KMS-11 (cell line): Measurements from ENCODE around the gene RXRA.

ENCODE experiments used
- H2AFZ ChIP-seq: fragments of 200-600 bp; sonication (generic); 2 replicates; pipeline ENCODE4 v1.6.1; 2016; ENCODE audit warnings: antibody characterized with exemption, mixed run types, low read depth
- H3K27ac ChIP-seq: fragments of 200-600 bp; sonication (generic); 2 replicates; pipeline ENCODE4 v1.6.1; 2016; ENCODE audit warnings: mild to moderate bottlenecking, mixed run types
- H3K27me3 ChIP-seq: fragments of 200-600 bp; sonication (generic); 2 replicates; pipeline ENCODE4 v1.6.1; 2017; ENCODE audit warnings: mild to moderate bottlenecking, low read depth, mixed run types, moderate library complexity; ENCODE audit not compliant: insufficient read depth
- H3K36me3 ChIP-seq: fragments of 200-600 bp; sonication (generic); 2 replicates; pipeline ENCODE4 v1.6.1; 2017; ENCODE audit warnings: mild to moderate bottlenecking, mixed run types; ENCODE audit not compliant: insufficient read depth
- H3K4me1 ChIP-seq: fragments of 200-600 bp; sonication (generic); 2 replicates; pipeline ENCODE4 v1.6.1; 2016; ENCODE audit warnings: mild to moderate bottlenecking, low read depth, mixed run types; ENCODE audit not compliant: poor library complexity, severe bottlenecking
- H3K4me2 ChIP-seq: fragments of 200-600 bp; sonication (generic); 2 replicates; pipeline ENCODE4 v1.7.0; 2016; ENCODE audit warnings: mild to moderate bottlenecking, mixed run types
- H3K4me3 ChIP-seq: fragments of 200-600 bp; sonication (generic); IDR thresholded peaks from 2 replicates; pipeline ENCODE4 v1.6.1; 2017; ENCODE audit warnings: low read depth, low read length, mixed read lengths; ENCODE audit not compliant: insufficient read depth
- H3K79me2 ChIP-seq: fragments of 200-600 bp; sonication (generic); 2 replicates; pipeline ENCODE4 v1.6.1; 2016; ENCODE audit warnings: low read depth, mixed run types; ENCODE audit not compliant: insufficient read depth
- H3K9ac ChIP-seq: fragments of 200-600 bp; sonication (generic); 2 replicates; pipeline ENCODE4 v1.6.1; 2016; ENCODE audit warnings: mild to moderate bottlenecking, mixed run types
- H4K20me1 ChIP-seq: fragments of 200-600 bp; sonication (generic); 2 replicates; pipeline ENCODE4 v1.6.1; 2016; ENCODE audit warnings: mild to moderate bottlenecking, mixed run types; ENCODE audit not compliant: insufficient read depth
- TF ChIP-seq, protein P1 (sequence below): fragments of 200-600 bp; sonication (generic); conservative IDR thresholded peaks from 2 replicates; pipeline ENCODE4 v1.6.1; 2017; ENCODE audit warnings: low read depth, mild to moderate bottlenecking, antibody characterized with exemption, low read length, moderate library complexity, mixed read lengths

RXRA gene

DNA sequence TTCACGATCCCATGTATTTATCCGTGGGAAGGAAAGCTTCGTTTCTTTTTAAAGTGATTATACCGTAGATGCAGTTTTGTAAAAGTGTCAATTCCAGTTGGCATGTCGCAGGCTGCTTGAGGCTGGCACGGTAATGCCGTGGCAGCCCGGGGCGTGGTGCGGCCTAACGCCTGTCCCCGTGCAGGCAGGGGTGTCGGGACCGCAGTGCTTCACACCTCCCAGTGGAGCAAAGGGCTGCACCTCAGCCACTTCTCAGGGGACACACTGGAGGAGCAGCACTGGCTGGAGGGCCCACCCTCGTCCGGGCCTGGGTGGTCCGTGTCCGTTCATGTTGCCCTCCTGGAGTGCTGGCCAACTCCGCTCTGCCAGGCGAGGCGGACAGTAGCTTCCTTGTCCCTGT is 103.2 kb downstream of the RXRA start:
- TF ChIP-seq, protein P1, sequence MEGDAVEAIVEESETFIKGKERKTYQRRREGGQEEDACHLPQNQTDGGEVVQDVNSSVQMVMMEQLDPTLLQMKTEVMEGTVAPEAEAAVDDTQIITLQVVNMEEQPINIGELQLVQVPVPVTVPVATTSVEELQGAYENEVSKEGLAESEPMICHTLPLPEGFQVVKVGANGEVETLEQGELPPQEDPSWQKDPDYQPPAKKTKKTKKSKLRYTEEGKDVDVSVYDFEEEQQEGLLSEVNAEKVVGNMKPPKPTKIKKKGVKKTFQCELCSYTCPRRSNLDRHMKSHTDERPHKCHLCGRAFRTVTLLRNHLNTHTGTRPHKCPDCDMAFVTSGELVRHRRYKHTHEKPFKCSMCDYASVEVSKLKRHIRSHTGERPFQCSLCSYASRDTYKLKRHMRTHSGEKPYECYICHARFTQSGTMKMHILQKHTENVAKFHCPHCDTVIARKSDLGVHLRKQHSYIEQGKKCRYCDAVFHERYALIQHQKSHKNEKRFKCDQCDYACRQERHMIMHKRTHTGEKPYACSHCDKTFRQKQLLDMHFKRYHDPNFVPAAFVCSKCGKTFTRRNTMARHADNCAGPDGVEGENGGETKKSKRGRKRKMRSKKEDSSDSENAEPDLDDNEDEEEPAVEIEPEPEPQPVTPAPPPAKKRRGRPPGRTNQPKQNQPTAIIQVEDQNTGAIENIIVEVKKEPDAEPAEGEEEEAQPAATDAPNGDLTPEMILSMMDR, result no peak
- Histone ChIP-seq H3K79me2 (no peaks in the 10 kb centered on the region), H4K20me1 (no peaks in the 10 kb centered on the region), H3K27ac (no peak overlapping the region), H2AFZ (no peak overlapping the region), H3K27me3 (no peaks in the 10 kb centered on the region), H3K4me2 (no peak overlapping the region), H3K9ac (no peak overlapping the region), H3K36me3 (no peaks in the 10 kb centered on the region), H3K4me1 (peaks cover 33% of the 10 kb centered on the region), H3K4me3 (no peak overlapping the region)

DNA sequence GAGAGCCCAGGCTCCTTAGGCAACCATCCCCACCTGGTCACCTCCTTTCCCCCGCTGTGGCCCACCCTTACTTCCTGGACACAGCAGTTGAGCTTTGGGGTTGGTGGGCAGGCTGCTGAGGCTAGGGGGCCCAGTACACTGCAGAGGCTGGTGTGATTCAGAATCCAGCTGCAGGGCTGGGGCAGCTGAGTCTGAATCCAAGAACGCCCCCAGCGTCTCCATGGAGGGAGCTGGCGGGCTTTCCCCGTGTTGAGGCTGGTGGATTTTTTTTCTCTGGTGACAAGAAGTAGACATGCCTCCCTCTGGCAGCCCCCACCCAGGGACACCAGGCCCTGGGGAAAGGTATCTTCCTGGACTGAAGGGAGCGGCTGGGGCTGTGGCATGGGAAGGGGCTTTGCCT is 104.8 kb downstream of the RXRA start:
- H3K27me3 ChIP-seq, result no peaks in the 10 kb centered on the region
- TF ChIP-seq, protein P1, result no peak
- H2AFZ ChIP-seq, result no peak overlapping the region
- H3K4me2 ChIP-seq, result no peak overlapping the region
- no peak overlapping the region for H3K9ac ChIP-seq
- H4K20me1 ChIP-seq, result no peaks in the 10 kb centered on the region
- no peaks in the 10 kb centered on the region for H3K79me2 ChIP-seq
- H3K27ac ChIP-seq, result no peak overlapping the region
- no peak overlapping the region for H3K4me3 ChIP-seq
- H3K36me3 ChIP-seq, result no peaks in the 10 kb centered on the region
- peaks cover 46% of the 10 kb centered on the region for H3K4me1 ChIP-seq

DNA sequence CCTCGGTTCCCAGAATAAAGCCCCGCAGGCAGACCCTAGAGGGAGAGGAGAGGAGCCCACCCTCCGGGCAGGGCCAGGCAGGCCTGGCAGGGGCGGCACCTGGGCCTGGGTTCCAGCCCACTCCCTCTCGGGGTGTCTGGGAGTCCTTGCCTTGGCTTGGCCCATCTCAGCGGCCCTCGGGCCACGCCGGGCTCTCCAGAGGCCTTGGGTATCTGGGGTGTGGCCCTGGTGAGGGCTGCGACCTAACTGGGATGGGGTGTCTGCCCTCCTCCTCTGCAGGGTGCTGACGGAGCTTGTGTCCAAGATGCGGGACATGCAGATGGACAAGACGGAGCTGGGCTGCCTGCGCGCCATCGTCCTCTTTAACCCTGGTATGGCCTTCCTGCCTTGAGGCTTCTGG is 105.4 kb downstream of the RXRA start:
- H3K9ac ChIP-seq, result no peak overlapping the region
- TF ChIP-seq, protein P1, result no peak

DNA sequence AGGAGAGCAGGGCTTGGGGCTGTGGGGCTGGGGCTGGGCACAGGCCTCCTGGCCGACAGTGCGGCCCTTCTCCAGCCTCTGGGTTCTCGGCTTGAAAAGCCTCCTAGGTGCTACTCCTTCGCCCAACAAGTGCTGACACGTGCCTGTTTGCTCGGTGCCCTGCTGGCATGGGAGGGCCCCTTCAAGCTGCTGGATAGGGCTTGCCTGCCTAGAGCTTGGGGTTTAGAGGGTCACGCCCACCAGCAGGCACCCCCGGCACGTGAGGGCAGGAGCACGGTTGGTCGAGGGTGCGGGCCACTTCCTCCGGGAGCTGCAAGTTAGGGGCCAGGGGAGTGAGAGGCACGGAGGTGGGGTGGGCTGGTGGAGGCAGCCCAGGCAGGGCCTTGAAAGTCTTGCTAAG is 106.2 kb downstream of the RXRA start:
- TF ChIP-seq, protein P1, result no peak

More for the DNA sequence above, 105.4 kb downstream of the RXRA start:
- Histone ChIP-seq H3K4me2 (no peak overlapping the region), H3K79me2 (no peaks in the 10 kb centered on the region), H2AFZ (no peak overlapping the region), H4K20me1 (no peaks in the 10 kb centered on the region), H3K27me3 (no peaks in the 10 kb centered on the region), H3K4me3 (no peak overlapping the region), H3K27ac (no peak overlapping the region), H3K4me1 (peaks cover 48% of the 10 kb centered on the region), H3K36me3 (no peaks in the 10 kb centered on the region)

DNA sequence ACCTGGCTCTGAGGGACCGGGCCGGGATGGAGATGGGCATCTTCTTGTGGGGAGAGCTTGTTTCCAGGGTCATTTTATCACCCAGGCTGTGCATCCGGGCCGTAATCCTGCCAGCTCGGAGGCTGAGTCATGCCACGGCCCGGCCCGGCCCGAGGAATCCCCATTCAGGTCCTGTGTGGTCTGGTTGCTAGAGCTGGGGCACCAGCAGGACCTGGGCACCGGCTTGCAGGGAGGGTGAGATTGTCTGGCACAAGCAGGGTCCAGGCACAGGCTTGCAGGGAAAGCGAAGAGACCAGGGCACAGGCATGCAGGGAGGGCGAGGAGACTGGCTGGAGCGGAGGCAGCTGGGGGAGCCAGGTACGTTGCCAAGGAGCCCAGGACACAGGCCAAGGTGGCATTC is 106.8 kb downstream of the RXRA start:
- Histone ChIP-seq H3K4me3 (no peak overlapping the region), H3K27ac (no peak overlapping the region), H4K20me1 (no peaks in the 10 kb centered on the region), H3K9ac (no peak overlapping the region), H3K36me3 (no peaks in the 10 kb centered on the region), H2AFZ (no peak overlapping the region), H3K79me2 (no peaks in the 10 kb centered on the region), H3K4me2 (no peak overlapping the region), H3K4me1 (peaks cover 36% of the 10 kb centered on the region), H3K27me3 (no peaks in the 10 kb centered on the region)
- TF ChIP-seq, protein P1, result no peak

More for the DNA sequence above, 106.2 kb downstream of the RXRA start:
- H3K4me3 ChIP-seq, result no peak overlapping the region
- no peaks in the 10 kb centered on the region for H3K27me3 ChIP-seq
- no peaks in the 10 kb centered on the region for H4K20me1 ChIP-seq
- H3K4me2 ChIP-seq, result no peak overlapping the region
- no peak overlapping the region for H3K27ac ChIP-seq
- H3K4me1 ChIP-seq, result peaks cover 40% of the 10 kb centered on the region
- H3K79me2 ChIP-seq, result no peaks in the 10 kb centered on the region
- H2AFZ ChIP-seq, result no peak overlapping the region
- no peaks in the 10 kb centered on the region for H3K36me3 ChIP-seq
- no peak overlapping the region for H3K9ac ChIP-seq
